ENCODE results near the gene CMSS1. TPM values are rescaled to one million over a fixed set of nuclear protein-coding genes. Genes with fewer than 3 reads are reported as not detected.
A peak's percentile ranks its signal among the peaks of the same experiment; 100 is the strongest.

CMSS1 gene
- total and polyA plus RNA-seq, 8 donors, result 14.4 to 29.9 (median 15.9) TPM

DNA sequence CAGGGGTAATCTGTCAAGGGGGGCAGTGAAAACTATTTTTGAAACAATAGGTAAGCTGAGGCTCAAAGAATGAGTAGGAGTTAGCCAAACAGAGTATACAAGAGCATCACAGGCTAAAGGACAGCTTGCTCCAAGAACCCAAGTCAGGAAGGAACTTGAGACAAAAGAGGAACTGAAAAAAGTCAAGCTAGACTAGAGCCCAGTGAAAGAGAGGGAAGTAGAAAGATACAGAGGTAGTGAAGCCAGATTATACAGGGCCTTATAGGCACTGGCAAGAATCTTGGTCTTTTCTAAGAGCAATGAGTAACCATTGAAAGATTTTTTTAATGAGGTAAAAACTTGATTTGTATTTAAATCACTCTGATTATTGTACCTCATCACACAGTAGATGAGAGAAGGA, 226.7 kb downstream of the CMSS1 start:
- Histone ChIP-seq H3K36me3 (no peaks in the 10 kb centered on the region), H3K27me3 (no peaks in the 10 kb centered on the region), H3K4me3 (no peak overlapping the region), H3K4me1 (peaks cover 9 to 42% (median 35%) of the 10 kb centered on the region in 3 donors), H3K27ac (peak overlapping the region in 1 of 4 donors; percentile 15), H3K9me3 (no peaks in the 10 kb centered on the region)
- FAIRE-seq (no peak), DNase-seq (no peak), ATAC-seq (peak in 1 of 4 donors; percentile 13)
- TF ChIP-seq, protein P1, sequence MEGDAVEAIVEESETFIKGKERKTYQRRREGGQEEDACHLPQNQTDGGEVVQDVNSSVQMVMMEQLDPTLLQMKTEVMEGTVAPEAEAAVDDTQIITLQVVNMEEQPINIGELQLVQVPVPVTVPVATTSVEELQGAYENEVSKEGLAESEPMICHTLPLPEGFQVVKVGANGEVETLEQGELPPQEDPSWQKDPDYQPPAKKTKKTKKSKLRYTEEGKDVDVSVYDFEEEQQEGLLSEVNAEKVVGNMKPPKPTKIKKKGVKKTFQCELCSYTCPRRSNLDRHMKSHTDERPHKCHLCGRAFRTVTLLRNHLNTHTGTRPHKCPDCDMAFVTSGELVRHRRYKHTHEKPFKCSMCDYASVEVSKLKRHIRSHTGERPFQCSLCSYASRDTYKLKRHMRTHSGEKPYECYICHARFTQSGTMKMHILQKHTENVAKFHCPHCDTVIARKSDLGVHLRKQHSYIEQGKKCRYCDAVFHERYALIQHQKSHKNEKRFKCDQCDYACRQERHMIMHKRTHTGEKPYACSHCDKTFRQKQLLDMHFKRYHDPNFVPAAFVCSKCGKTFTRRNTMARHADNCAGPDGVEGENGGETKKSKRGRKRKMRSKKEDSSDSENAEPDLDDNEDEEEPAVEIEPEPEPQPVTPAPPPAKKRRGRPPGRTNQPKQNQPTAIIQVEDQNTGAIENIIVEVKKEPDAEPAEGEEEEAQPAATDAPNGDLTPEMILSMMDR (IDR thresholded peaks at IDR 0.05), result no peak
- intact Hi-C loops (cut with DNase I), result no loop called here

DNA sequence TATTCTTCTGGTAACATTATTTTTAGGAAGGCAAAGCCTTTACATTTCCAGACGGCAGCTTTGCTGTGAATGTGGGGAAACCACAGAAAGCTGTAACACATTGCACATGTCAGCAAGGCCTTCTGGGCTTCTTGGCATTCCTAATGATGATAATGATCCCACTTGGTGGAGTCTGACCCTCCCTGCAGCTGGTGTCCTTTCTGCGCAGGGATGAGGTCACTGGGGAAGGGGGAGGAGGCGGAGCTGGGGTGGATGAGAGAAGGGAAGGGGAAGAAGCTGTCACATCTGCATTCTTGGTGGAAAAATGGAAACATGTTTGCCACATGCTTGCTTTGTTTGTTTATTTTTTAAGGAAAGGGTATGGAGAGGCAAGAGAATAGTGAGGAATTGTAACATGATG, 228.0 kb downstream of the CMSS1 start:
- ATAC-seq (peak in 2 of 4 donors; percentile 22 to 31), FAIRE-seq (no peak), DNase-seq (peak in 1 of 6 donors; percentile 41)
- TF ChIP-seq, protein P1 (IDR thresholded peaks at IDR 0.05), result no peak
- Histone ChIP-seq H3K27ac (peak overlapping the region in 1 of 4 donors; percentile 77), H3K9me3 (no peaks in the 10 kb centered on the region), H3K36me3 (no peaks in the 10 kb centered on the region), H3K4me1 (peaks cover 4 to 31% (median 24%) of the 10 kb centered on the region in 3 donors), H3K27me3 (no peaks in the 10 kb centered on the region), H3K4me3 (no peak overlapping the region)
- WGBS, 2 donors, result 83 to 89% methylated on average over 3 of the region's 3 CpGs
- intact Hi-C loops (cut with DNase I), result no loop called here

DNA sequence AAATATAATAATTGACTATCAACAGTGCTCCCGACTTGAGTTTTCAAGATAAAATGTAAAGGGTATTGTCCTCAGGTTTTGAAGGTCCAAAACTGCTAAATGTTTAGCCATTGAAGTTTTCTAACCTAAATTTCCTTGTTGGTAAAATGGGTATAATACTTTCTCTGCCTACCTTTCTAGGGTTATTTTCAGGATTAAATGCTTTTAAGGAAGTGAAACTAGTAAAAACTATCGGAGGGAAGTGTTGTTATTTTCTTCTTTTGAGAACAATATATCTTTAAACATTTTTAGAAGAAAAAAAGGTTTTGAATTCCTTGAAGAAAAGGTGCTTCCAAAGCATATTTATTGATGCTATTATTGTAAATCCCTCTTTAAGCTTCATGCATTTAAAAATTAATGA, 229.3 kb downstream of the CMSS1 start:
- no peak for DNase-seq
- TF ChIP-seq, protein P1 (IDR thresholded peaks at IDR 0.05), result no peak
- Histone ChIP-seq H3K9me3 (no peaks in the 10 kb centered on the region), H3K4me3 (no peak overlapping the region), H3K27ac (peak overlapping the region in 2 of 4 donors; percentile 71 to 77), H3K27me3 (no peaks in the 10 kb centered on the region), H3K36me3 (no peaks in the 10 kb centered on the region), H3K4me1 (peaks cover 0 to 21% (median 11%) of the 10 kb centered on the region in 3 donors)
- intact Hi-C loops (cut with DNase I), result no loop called here
- WGBS, 2 donors, result 39 to 58% methylated on average over 2 of the region's 2 CpGs
- ATAC-seq, result no peak
- FAIRE-seq, result no peak

DNA sequence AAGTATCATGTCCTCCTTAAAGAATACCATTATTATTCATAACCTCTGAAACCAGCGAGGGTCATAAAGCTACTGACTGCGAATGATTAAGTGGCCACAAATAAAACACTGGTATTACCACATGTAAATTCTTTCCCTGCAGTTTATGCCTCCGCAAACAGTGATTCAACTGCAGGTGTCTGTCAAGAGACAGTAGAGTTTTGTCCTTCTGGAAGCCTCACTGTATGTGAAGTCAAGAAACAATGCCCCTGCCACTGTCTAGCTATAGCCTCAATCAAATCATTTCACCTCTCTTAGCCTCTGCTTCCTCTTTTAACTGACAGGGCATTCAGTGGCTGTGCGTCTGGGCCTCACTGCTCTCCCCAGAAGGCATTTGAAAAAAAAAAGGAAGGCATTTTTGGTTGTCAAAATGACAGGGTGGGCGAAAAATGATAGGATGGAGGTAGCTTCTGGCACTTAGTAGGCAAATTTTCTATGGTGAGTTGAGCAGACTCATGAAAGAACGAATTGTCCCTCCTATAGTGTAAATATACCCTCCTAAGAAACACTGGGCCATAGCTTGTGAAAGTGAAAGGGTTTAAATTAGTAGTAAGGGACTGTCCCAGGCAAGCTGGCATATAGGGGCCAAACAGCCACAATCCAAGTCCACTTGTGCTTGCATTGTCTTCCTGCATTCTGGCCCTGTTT, 229.9 kb downstream of the CMSS1 start:
- intact Hi-C loops (cut with DNase I), result no loop called here
- DNase-seq, result no peak

More for the DNA sequence above, 229.9 kb downstream of the CMSS1 start:
- WGBS, 2 donors, result 64 to 65% methylated on average over 6 of the region's 6 CpGs
- ATAC-seq (peak; percentile 31 to 76 (median 66)), FAIRE-seq (no peak)
- no peaks in the 10 kb centered on the region for H3K36me3 ChIP-seq
- TF ChIP-seq, protein P1 (IDR thresholded peaks at IDR 0.05), result no peak
- H3K27me3 ChIP-seq, result no peaks in the 10 kb centered on the region
- H3K4me1 ChIP-seq, result peaks cover 0 to 15% (median 11%) of the 10 kb centered on the region in 3 donors
- H3K4me3 ChIP-seq, result no peak overlapping the region
- H3K9me3 ChIP-seq, result no peaks in the 10 kb centered on the region
- H3K27ac ChIP-seq, result peak overlapping the region; percentile 2 to 77 (median 52)
